Keratinocyte (primary cell): Measurements from ENCODE around the gene SDK2. TPM values are rescaled to one million over a fixed set of nuclear protein-coding genes. Genes with fewer than 3 reads are reported as not detected.

Source experiments
- DNase-seq: peaks from one replicate; pipeline ENCODE4 v3.0.0-alpha.2; 2011; ENCODE audit warnings: low read depth, missing footprints, low spot score
- FAIRE-seq: peaks from 2 replicates; lab custom pipeline; 2011; peaks lifted over from hg19 to GRCh38; lab: Jason Lieb, UNC
- H2AFZ ChIP-seq: 2 replicates; pipeline ENCODE4 v1.6.0; 2012; ENCODE audit warnings: low read length, control low read depth, inconsistent platforms; ENCODE audit not compliant: control insufficient read depth
- H3K27ac ChIP-seq: 2 replicates; pipeline ENCODE4 v1.5.1; 2011; ENCODE audit warnings: low read length; ENCODE audit not compliant: control insufficient read depth, insufficient read depth
- H3K27me3 ChIP-seq: 3 replicates; pipeline ENCODE4 v1.6.0; 2011; ENCODE audit warnings: low read length; ENCODE audit not compliant: control insufficient read depth, insufficient read depth; ENCODE audit errors: extremely low read depth
- H3K36me3 ChIP-seq, 2 experiments: 2 replicates in 1 of 2; 3 replicates in 1 of 2; pipeline ENCODE4 v1.5.1; 2011; ENCODE audit warnings: low read length in 2 of 2, mild to moderate bottlenecking in 1 of 2; ENCODE audit not compliant: control insufficient read depth in 2 of 2, insufficient read depth in 2 of 2; ENCODE audit errors: extremely low read depth in 1 of 2
- H3K4me1 ChIP-seq: 3 replicates; pipeline ENCODE4 v1.5.1; 2011; ENCODE audit warnings: low read length; ENCODE audit not compliant: control insufficient read depth, insufficient read depth; ENCODE audit errors: extremely low read depth
- H3K4me2 ChIP-seq: 3 replicates; pipeline ENCODE4 v1.6.0; 2011; ENCODE audit warnings: low read depth, low read length; ENCODE audit not compliant: control insufficient read depth, insufficient read depth; ENCODE audit errors: extremely low read depth
- H3K4me3 ChIP-seq, 3 experiments: fragments of 200-600 bp in 1 of 3; sonication (generic) in 1 of 3; 2 replicates in 2 of 3; 3 replicates in 1 of 3; pipeline ENCODE4 v1.5.1; 2011 to 2016; ENCODE audit warnings: low read length in 3 of 3, mild to moderate bottlenecking in 3 of 3, control low read depth in 2 of 3, inconsistent platforms in 1 of 3, low read depth in 1 of 3, mixed read lengths in 1 of 3, mixed run types in 1 of 3, moderate library complexity in 1 of 3; ENCODE audit not compliant: control insufficient read depth in 2 of 3, insufficient read depth in 2 of 3; ENCODE audit errors: extremely low read depth in 1 of 3
- H3K79me2 ChIP-seq: 2 replicates; pipeline ENCODE4 v1.6.0; 2012; ENCODE audit warnings: low read length; ENCODE audit not compliant: control insufficient read depth, insufficient read depth
- H3K9ac ChIP-seq: 3 replicates; pipeline ENCODE4 v1.6.0; 2011; ENCODE audit warnings: low read length; ENCODE audit not compliant: control insufficient read depth, insufficient read depth; ENCODE audit errors: extremely low read depth
- H3K9me1 ChIP-seq: 3 replicates; pipeline ENCODE4 v1.6.0; 2011; ENCODE audit warnings: low read length; ENCODE audit not compliant: control insufficient read depth, insufficient read depth; ENCODE audit errors: extremely low read depth
- H3K9me3 ChIP-seq: 2 replicates; pipeline ENCODE4 v1.5.1; 2012; ENCODE audit warnings: low read depth, low read length; ENCODE audit not compliant: control insufficient read depth
- H4K20me1 ChIP-seq: 3 replicates; pipeline ENCODE4 v1.6.0; 2011; ENCODE audit warnings: low read length; ENCODE audit not compliant: control insufficient read depth, insufficient read depth; ENCODE audit errors: extremely low read depth
- CTCF ChIP-seq, 3 experiments: IDR thresholded peaks in 1 of 3; conservative IDR thresholded peaks in 1 of 3; optimal IDR thresholded peaks in 1 of 3; 2 replicates in 2 of 3; 3 replicates in 1 of 3; pipeline versions ENCODE3 to v1.5.1; 2011; ENCODE audit warnings: low read length in 3 of 3, mild to moderate bottlenecking in 3 of 3, moderate library complexity in 2 of 3, control low read depth in 1 of 3, inconsistent platforms in 1 of 3; ENCODE audit not compliant: insufficient read depth in 2 of 3; ENCODE audit errors: extremely low read depth in 1 of 3
- EZH2 ChIP-seq: IDR thresholded peaks from one replicate; pipeline ENCODE4 v1.6.1; 2012; ENCODE audit warnings: inconsistent platforms, mild to moderate bottlenecking, low read length, moderate library complexity
- dilution Hi-C: fragments of 300-500 bp; cut with MboI; formaldehyde crosslinking; loops from one replicate; pipeline ENCODE4 v1.7.0; 2020; ENCODE audit warnings: low sequenced_read_pairs; ENCODE audit not compliant: extremely low pct_ligation_motif_present
- polyA plus RNA-seq, 5 experiments: library from polyadenylated mRNA; depleted of rRNA in 3 of 5; stranded (reverse) in 3 of 5; stranded (forward) in 1 of 5; unstranded in 1 of 5; fragments of >200 nt; gene quantifications; 1 replicate in 1 of 5; 2 replicates in 3 of 5; 3 replicates in 1 of 5; pipeline versions ENCODE4 v1.2.1 to v1.2.3, GENCODE V29; 2011 to 2012; ENCODE audit warnings: missing spikeins in 2 of 5, low read depth in 1 of 5, low replicate concordance in 1 of 5

Gene SDK2
- polyA plus RNA-seq, 1 donor (not counting 4 experiments of a cell fraction or from before 2014, with no cell fraction given) = 1.8 TPM

GRCh38 chr17:73489991-73490390 lies 154.3 kb downstream of the SDK2 start:
- Histone ChIP-seq H3K9me1 (no peaks in the 10 kb centered on the region), H4K20me1 (no peaks in the 10 kb centered on the region), H2AFZ (no peak overlapping the region), H3K36me3 (no peaks in the 10 kb centered on the region), H3K4me2 (no peak overlapping the region), H3K27me3 (no peaks in the 10 kb centered on the region), H3K27ac (no peak overlapping the region), H3K4me3 (no peak overlapping the region), H3K9me3 (peaks cover 7% of the 10 kb centered on the region), H3K4me1 (peaks cover 14% of the 10 kb centered on the region), H3K9ac (no peak overlapping the region), H3K79me2 (no peaks in the 10 kb centered on the region)
- no peak for TF ChIP-seq EZH2
- no peak for TF ChIP-seq CTCF (optimal IDR thresholded peaks at IDR 0.05 in 1 of 3, IDR thresholded peaks at IDR 0.05 in 1 of 3, conservative IDR thresholded peaks at IDR 0.05 in 1 of 3; ENCODE audit: extremely low read depth in 1 of 3, insufficient read depth in 2 of 3, low read length in 3 of 3)
- no peak for FAIRE-seq
- no peak for DNase-seq
- dilution Hi-C loops = no loop called here

- no peaks in the 10 kb centered on the region for H4K20me1 ChIP-seq
- no peaks in the 10 kb centered on the region for H3K27me3 ChIP-seq
- H3K36me3 ChIP-seq = no peaks in the 10 kb centered on the region
- H2AFZ ChIP-seq = no peak overlapping the region
- no peak for TF ChIP-seq EZH2
- no peak for TF ChIP-seq CTCF (optimal IDR thresholded peaks at IDR 0.05 in 1 of 3, IDR thresholded peaks at IDR 0.05 in 1 of 3, conservative IDR thresholded peaks at IDR 0.05 in 1 of 3; ENCODE audit: extremely low read depth in 1 of 3, insufficient read depth in 2 of 3, low read length in 3 of 3)
- no peak overlapping the region for H3K4me3 ChIP-seq
- H3K79me2 ChIP-seq = no peaks in the 10 kb centered on the region
- H3K9ac ChIP-seq = no peak overlapping the region
- dilution Hi-C loops = no loop called here
- peaks cover 7% of the 10 kb centered on the region for H3K9me3 ChIP-seq
- peaks cover 14% of the 10 kb centered on the region for H3K4me1 ChIP-seq
- H3K9me1 ChIP-seq = no peaks in the 10 kb centered on the region
- DNase-seq (no peak), FAIRE-seq (no peak)
- H3K4me2 ChIP-seq = no peak overlapping the region
- H3K27ac ChIP-seq = no peak overlapping the region
These were observed 154.9 kb downstream of the SDK2 start for GRCh38 chr17:73489333-73489732.
